GM12878 (cell line): ENCODE results near the gene GALK1. TPM values are rescaled to one million over a fixed set of nuclear protein-coding genes. Genes with fewer than 3 reads are reported as not detected.
A peak's percentile ranks its signal among the peaks of the same experiment; 100 is the strongest.

ENCODE experiments used
- ATAC-seq: fragments of 200-7000 bp; cut with Tn5 transposase; 3 replicates; pipeline ENCODE4 v1.9.1; 2020; ENCODE audit warnings: mild to moderate bottlenecking, moderate library complexity
- BruUV-seq: library from RNA; stranded (reverse); fragments of 400-500 nt; replicated peaks from 2 replicates; lab custom pipeline; 2021; lab: Mats Ljungman, UMichigan
- CTCF ChIA-PET: fragments of 300-600 bp; sonication (Branson Sonifier 250); formaldehyde crosslinking; extraction: SDS; loops from one replicate; lab custom pipeline; 2021; ENCODE audit warnings: inconsistent platforms; lab: Yijun Ruan, JAX
- POLR2A ChIA-PET: fragments of 350-600 bp; formaldehyde crosslinking; extraction: SDS; loops from one replicate; lab custom pipeline; 2021; ENCODE audit warnings: inconsistent platforms; lab: Charles Lee
- RAD21 ChIA-PET: fragments of 300-600 bp; sonication (Branson Sonifier 250); formaldehyde crosslinking; loops from one replicate; lab custom pipeline; 2023; ENCODE audit warnings: antibody characterized with exemption; ENCODE audit not compliant: unreplicated experiment; lab: Charles Lee
- SMC1A ChIA-PET: fragments of 300-600 bp; sonication (Branson Sonifier 250); formaldehyde crosslinking; loops from one replicate; lab custom pipeline; 2023; ENCODE audit not compliant: unreplicated experiment, uncharacterized antibody; lab: Charles Lee
- DNase-seq: peaks from one replicate; pipeline ENCODE4 v3.0.0-alpha.2; 2011; ENCODE audit warnings: low read depth, low spot score
- FAIRE-seq: peaks from 3 replicates; lab custom pipeline; 2011; peaks lifted over from hg19 to GRCh38; lab: Jason Lieb, UNC
- H2AFZ ChIP-seq: 2 replicates; pipeline ENCODE4 v1.6.0; 2011; ENCODE audit warnings: low read depth, low read length, control low read depth; ENCODE audit not compliant: control insufficient read depth
- H3K27ac ChIP-seq: 2 replicates; pipeline ENCODE4 v1.5.1; 2011; ENCODE audit warnings: control low read depth; ENCODE audit not compliant: control insufficient read depth, insufficient read depth
- H3K27me3 ChIP-seq, 2 experiments: replicated peaks in 1 of 2; 2 replicates each; pipeline versions ENCODE4 v1.6.0 to v1.6.1; 2011; ENCODE audit warnings: low read length in 1 of 2; ENCODE audit not compliant: control insufficient read depth in 2 of 2, insufficient read depth in 2 of 2
- H3K36me3 ChIP-seq, 2 experiments: 2 replicates each; pipeline ENCODE4 v1.5.1; 2011; ENCODE audit warnings: low read length in 1 of 2; ENCODE audit not compliant: control insufficient read depth in 2 of 2, insufficient read depth in 2 of 2
- H3K4me1 ChIP-seq: 2 replicates; pipeline ENCODE4 v1.6.1; 2011; ENCODE audit warnings: mild to moderate bottlenecking, low read length, moderate library complexity, mixed read lengths; ENCODE audit not compliant: control insufficient read depth, insufficient read depth
- H3K4me2 ChIP-seq: 2 replicates; pipeline ENCODE4 v1.6.0; 2011; ENCODE audit warnings: control low read depth; ENCODE audit not compliant: control insufficient read depth, insufficient read depth
- H3K4me3 ChIP-seq: fragments of 200-600 bp; sonication (generic); 2 replicates; pipeline ENCODE4 v1.5.1; 2016
- H3K79me2 ChIP-seq: 2 replicates; pipeline ENCODE4 v1.6.0; 2011; ENCODE audit warnings: low read length; ENCODE audit not compliant: control insufficient read depth, insufficient read depth
- H3K9ac ChIP-seq: 2 replicates; pipeline ENCODE4 v1.8.0; 2011; ENCODE audit warnings: low read length, control low read depth, mixed read lengths; ENCODE audit not compliant: control insufficient read depth, insufficient read depth
- H3K9me3 ChIP-seq: replicated peaks from 3 replicates; pipeline ENCODE4 v1.5.1; 2011; ENCODE audit warnings: mild to moderate bottlenecking, low read length; ENCODE audit not compliant: control insufficient read depth, insufficient read depth
- H4K20me1 ChIP-seq: 2 replicates; pipeline ENCODE4 v1.6.0; 2011; ENCODE audit not compliant: control insufficient read depth, insufficient read depth
- ATF3 ChIP-seq: IDR thresholded peaks from 2 replicates; pipeline ENCODE4 v1.6.1; 2011; ENCODE audit warnings: low read depth, mild to moderate bottlenecking, low read length, moderate library complexity, borderline replicate concordance; ENCODE audit errors: extremely low read depth
- ATF7 ChIP-seq: fragments of 450-650 bp; IDR thresholded peaks from 2 replicates; pipeline ENCODE4 v1.6.1; 2016; ENCODE audit warnings: low read depth, mild to moderate bottlenecking
- CREM ChIP-seq: IDR thresholded peaks from 2 replicates; pipeline ENCODE4 v1.6.1; 2014; ENCODE audit warnings: antibody characterized with exemption, low read depth
- HDAC2 ChIP-seq: fragments of 200-600 bp; sonication (generic); IDR thresholded peaks from 2 replicates; pipeline ENCODE4 v1.6.1; 2017
- IKZF2 ChIP-seq, 2 experiments: fragments of 450-650 bp; IDR thresholded peaks; 2 replicates each; pipeline ENCODE4 v1.6.1; 2017; ENCODE audit warnings: mild to moderate bottlenecking in 2 of 2, moderate library complexity in 2 of 2
- MTA3 ChIP-seq: IDR thresholded peaks from 2 replicates; pipeline ENCODE4 v1.6.1; 2012; ENCODE audit warnings: low read length, inconsistent platforms, borderline replicate concordance
- NBN ChIP-seq: fragments of 450-650 bp; IDR thresholded peaks from 2 replicates; pipeline ENCODE4 v1.6.1; 2016
- NR2F1 ChIP-seq: fragments of 450-650 bp; conservative IDR thresholded peaks from 2 replicates; pipeline ENCODE4 v1.6.1; 2017; ENCODE audit warnings: mild to moderate bottlenecking
- REST ChIP-seq: IDR thresholded peaks from 2 replicates; pipeline ENCODE4 v1.6.1; 2012; ENCODE audit warnings: mild to moderate bottlenecking, low read depth, low read length
- RFX5 ChIP-seq: IDR thresholded peaks from 2 replicates; pipeline ENCODE4 v1.6.1; 2011; ENCODE audit warnings: low read depth, low read length, improper control_type of control experiment
- STAT3 ChIP-seq: IDR thresholded peaks from 2 replicates; pipeline ENCODE4 v1.6.1; 2011; ENCODE audit warnings: low read depth, low read length, improper control_type of control experiment
- ZNF622 ChIP-seq: fragments of 450-650 bp; IDR thresholded peaks from 2 replicates; pipeline ENCODE4 v1.6.1; 2017; ENCODE audit warnings: mild to moderate bottlenecking, inconsistent platforms
- WGBS: methylation state at CpG from one replicate; pipeline ENCODE4 v1.1.6; 2016; ENCODE audit warnings: low lambda C conversion rate; ENCODE audit not compliant: insufficient replicate concordance, insufficient coverage; ENCODE audit errors: missing lambda C conversion rate; 5-methylcytosine and 5-hydroxymethylcytosine counted together
- in situ Hi-C: fragments of 300-500 bp; cut with MboI; formaldehyde crosslinking; loops from 9 replicates; pipeline ENCODE4 v1.14.3; 2018; ENCODE audit warnings: mixed read lengths
- intact Hi-C: fragments of 100-400 bp; cut with micrococcal nuclease; formaldehyde crosslinking; loops from one replicate; pipeline ENCODE4 v1.14.2; 2022; ENCODE audit not compliant: unreplicated experiment
- polyA plus RNA-seq, 11 experiments: library from polyadenylated mRNA; depleted of rRNA in 4 of 11; unstranded in 6 of 11; stranded (reverse) in 5 of 11; fragments of >200 nt; fragmentation: Nextera tagmentation in 4 of 11; fragmentation: Illumina TruSeq in 1 of 11; extraction: Ambion mirVana in 4 of 11; extraction: Trizol in 1 of 11; gene quantifications; 1 replicate in 1 of 11; 2 replicates in 10 of 11; pipeline versions ENCODE4 v1.2.1 to v1.2.3, GENCODE V29; 2011 to 2016; ENCODE audit warnings: inconsistent platforms in 2 of 11, missing spikeins in 2 of 11, low read depth in 1 of 11
- total RNA-seq, 4 experiments: library from RNA; depleted of rRNA in 3 of 4; stranded (reverse); fragments of >200 nt in 3 of 4; fragmentation: Illumina TruSeq in 1 of 4; extraction: Trizol in 1 of 4; gene quantifications; 2 replicates each; pipeline versions ENCODE4 v1.2.1 to v1.2.3, GENCODE V29; 2013 to 2021

Gene GALK1
- total and polyA plus RNA-seq, 10 of the 15 experiments (the other 5 are each of a cell fraction or from before 2014, with no cell fraction given), result 0.21 to 43.8 (median 21.4) TPM

DNA sequence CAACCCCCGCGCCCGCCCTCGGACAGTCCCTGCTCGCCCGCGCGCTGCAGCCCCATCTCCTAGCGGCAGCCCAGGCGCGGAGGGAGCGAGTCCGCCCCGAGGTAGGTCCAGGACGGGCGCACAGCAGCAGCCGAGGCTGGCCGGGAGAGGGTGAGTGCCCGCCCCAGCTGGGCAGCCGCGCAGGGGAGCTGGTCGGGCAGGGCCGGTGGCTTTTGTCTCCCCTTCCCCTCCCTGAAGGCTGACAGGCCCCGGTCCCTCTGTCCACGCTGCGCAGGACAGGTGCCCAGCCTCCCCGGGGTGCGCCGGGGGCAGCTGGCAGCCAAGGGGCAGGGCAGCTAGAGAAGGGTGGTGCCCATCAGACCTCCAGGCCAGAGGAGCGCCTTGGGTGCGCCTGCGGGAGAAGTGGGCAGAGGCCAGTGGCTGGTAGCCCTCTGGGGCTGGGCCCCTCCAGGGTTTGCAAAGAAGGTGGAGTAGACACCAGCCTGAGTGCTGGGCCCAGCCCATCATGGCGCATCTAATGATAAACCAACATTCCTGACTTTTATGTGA lies 43.5 kb downstream of the GALK1 start:
- ChIA-PET SMC1A (no interaction called here), CTCF (interaction anchor here (0.6 to 1.4 kb wide), 2 partner anchors 32 to 93 kb away, joined by 4 to 5 read pairs; no protein-coding TSS in a partner anchor), RAD21 (no interaction called here), POLR2A (no interaction called here)
- DNase-seq, result no peak
- Histone ChIP-seq H3K9ac (no peak overlapping the region), H3K79me2 (no peaks in the 10 kb centered on the region), H3K4me2 (peak overlapping the region; percentile 59; the same call in 1 of the 2 replicates), H3K4me3 (peak overlapping the region; percentile 55; the same call in 1 of the 2 replicates), H3K9me3 (no peaks in the 10 kb centered on the region), H3K27ac (no peak overlapping the region), H2AFZ (no peak overlapping the region), H4K20me1 (no peaks in the 10 kb centered on the region), H3K4me1 (no peaks in the 10 kb centered on the region), H3K36me3 (no peaks in the 10 kb centered on the region), H3K27me3 (peaks cover 0 to 1% of the 10 kb centered on the region in 2 experiments; a peak in 2 of 4 replicates)
- TF ChIP-seq REST (no peak), HDAC2 (no peak), ZNF622 (no peak), RFX5 (no peak), CREM (no peak), IKZF2 (IDR thresholded peaks at IDR 0.05) (no peak), ATF7 (no peak), STAT3 (no peak), NBN (no peak), ATF3 (no peak), MTA3 (no peak), NR2F1 (no peak)
- 88% methylated on average over 16 of the region's 33 CpGs for WGBS
- no TSS peak for BruUV-seq
- intact Hi-C loops, result no loop called here
- in situ Hi-C loops, result no loop called here
- no peak for FAIRE-seq
- ATAC-seq, result peak; percentile 67
